Renal cortex interstitium (tissue), 11 donors: Measurements from ENCODE around the gene SMIM1. TPM values are rescaled to one million over a fixed set of nuclear protein-coding genes. Genes with fewer than 3 reads are reported as not detected.

ENCODE experiments used
- DNase-seq, 11 donors: peaks; one replicate each; pipeline ENCODE4 v3.0.0-alpha.2; 2013; ENCODE audit warnings: low read depth in 9 of 11, low spot score in 4 of 11; ENCODE audit errors: extremely low read depth in 1 of 11
- polyA plus RNA-seq, 3 donors: library from polyadenylated mRNA; unstranded; fragments of 120-200 nt; gene quantifications; one replicate each; pipeline ENCODE4 v1.2.1, GENCODE V29; 2013; ENCODE audit not compliant: insufficient read length in 3 of 3

Gene SMIM1
- polyA plus RNA-seq, 3 donors = 10.2 to 24.0 (median 21.7) TPM

- DNase-seq = no peak
Observed at GRCh38 chr1:3733094-3733882, 39.3 kb upstream of the SMIM1 start.

GRCh38 chr1:3733883-3734589, 38.5 kb upstream of the SMIM1 start:
- DNase-seq = no peak

- no peak for DNase-seq
Observed at GRCh38 chr1:3734602-3735001, 37.9 kb upstream of the SMIM1 start.

- DNase-seq = no peak
Observed at GRCh38 chr1:3735027-3735681, 37.4 kb upstream of the SMIM1 start.

GRCh38 chr1:3735688-3736087, 36.9 kb upstream of the SMIM1 start:
- DNase-seq = no peak

- no peak for DNase-seq
Observed at GRCh38 chr1:3736131-3736561, 36.4 kb upstream of the SMIM1 start.

GRCh38 chr1:3736708-3737107, 35.8 kb upstream of the SMIM1 start:
- no peak for DNase-seq

- no peak for DNase-seq
Observed at GRCh38 chr1:3738943-3739342, 33.6 kb upstream of the SMIM1 start.

GRCh38 chr1:3740042-3740441, 32.5 kb upstream of the SMIM1 start:
- no peak for DNase-seq

- DNase-seq = no peak
Observed at GRCh38 chr1:3740752-3741151, 31.8 kb upstream of the SMIM1 start.

GRCh38 chr1:3741566-3742438, 30.7 kb upstream of the SMIM1 start:
- DNase-seq = no peak

GRCh38 chr1:3742439-3743298, 29.9 kb upstream of the SMIM1 start:
- no peak for DNase-seq

GRCh38 chr1:3743421-3743820, 29.1 kb upstream of the SMIM1 start:
- no peak for DNase-seq

GRCh38 chr1:3743826-3744225, 28.7 kb upstream of the SMIM1 start:
- no peak for DNase-seq

GRCh38 chr1:3744646-3745045, 27.9 kb upstream of the SMIM1 start:
- DNase-seq = no peak

- DNase-seq = no peak
Observed at GRCh38 chr1:3745071-3745470, 27.5 kb upstream of the SMIM1 start.

- DNase-seq = no peak
Observed at GRCh38 chr1:3745590-3746381, 26.8 kb upstream of the SMIM1 start.
